AG08396 (cell line): ENCODE results near the gene SLC22A12.

Experiments used
- DNase-seq: peaks from one replicate; pipeline ENCODE4 v3.0.0; 2012; ENCODE audit warnings: low spot score, mixed read lengths

SLC22A12 gene

DNA sequence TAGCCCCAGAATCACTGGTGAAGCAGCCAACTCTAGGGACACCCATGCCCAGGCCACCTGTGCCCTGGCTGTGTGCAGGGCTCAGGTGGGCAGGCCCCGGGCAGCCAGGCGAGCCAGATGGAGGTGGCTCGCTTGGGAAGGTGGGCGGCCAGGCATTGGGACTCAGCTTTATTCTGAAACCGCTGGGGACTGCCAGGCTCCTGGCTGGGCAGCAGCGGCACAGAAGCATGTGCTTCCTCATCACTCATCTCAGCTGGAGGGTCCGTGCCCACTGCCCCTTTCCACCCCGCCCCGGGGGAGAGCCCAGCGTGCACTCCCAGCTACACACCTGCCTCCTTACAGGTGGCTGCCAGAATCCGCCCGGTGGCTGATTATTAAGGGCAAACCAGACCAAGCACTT is 27.1 kb upstream of the SLC22A12 start:
- DNase-seq, result no peak

DNA sequence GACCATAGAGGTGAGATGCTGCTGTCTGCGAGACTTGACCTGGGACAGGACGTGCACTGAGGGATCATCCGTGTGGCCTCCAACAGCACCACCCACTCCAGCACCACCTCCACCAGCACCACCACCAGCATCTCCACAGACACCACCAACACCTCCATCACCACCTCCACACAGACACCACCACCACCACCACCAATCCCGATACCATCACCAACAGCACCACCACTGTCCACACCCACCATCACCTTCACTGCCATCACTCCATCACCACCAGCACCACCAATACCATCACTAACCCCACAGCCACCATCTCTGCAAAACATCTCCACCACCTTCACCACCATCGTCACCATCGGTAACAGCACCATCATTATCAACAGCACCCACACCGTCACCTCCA is 26.6 kb upstream of the SLC22A12 start:
- no peak for DNase-seq

DNA sequence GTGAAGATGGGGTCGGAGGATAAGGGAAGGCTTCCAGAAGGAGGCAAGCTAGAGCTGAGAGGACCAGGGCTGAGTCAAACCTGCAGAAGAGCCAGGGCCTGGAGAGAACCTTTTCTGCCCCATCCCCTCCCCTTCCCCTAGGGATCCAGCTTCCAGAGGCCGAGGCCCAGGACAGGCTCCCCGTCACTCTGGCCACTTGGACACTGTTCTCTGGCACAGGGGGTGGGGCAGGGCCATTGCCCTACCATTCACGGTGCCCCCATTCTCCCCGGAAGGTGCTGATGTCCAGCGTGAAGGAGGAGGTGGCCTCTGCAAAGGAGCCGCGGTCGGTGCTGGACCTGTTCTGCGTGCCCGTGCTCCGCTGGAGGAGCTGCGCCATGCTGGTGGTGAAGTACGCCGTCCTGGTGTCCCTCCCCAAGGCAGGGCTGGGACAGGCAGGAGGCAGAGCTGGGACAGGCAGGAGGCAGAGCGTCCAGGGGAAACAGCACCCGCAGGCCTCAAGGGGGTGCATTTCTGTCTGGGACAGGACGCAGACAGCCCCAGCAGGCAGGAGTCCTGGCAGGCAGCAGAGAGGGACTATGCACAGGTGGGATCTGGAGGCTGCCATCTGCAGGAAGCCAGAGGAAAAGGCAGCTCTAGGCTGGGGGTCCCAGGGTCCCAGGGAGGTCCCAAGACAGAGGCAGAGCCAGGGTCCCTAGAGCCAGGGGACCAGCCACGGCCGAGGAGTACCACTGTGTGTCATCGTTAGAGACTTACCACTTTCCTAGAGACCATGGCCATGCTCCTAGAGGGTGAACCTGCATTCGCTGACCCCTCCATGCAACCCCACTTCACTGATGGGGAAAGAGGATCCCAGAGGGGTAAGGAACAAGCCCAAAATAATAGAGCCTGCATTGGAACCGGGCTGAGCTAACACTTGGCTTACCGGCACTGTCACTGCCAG is 25.8 kb upstream of the SLC22A12 start:
- no peak for DNase-seq

DNA sequence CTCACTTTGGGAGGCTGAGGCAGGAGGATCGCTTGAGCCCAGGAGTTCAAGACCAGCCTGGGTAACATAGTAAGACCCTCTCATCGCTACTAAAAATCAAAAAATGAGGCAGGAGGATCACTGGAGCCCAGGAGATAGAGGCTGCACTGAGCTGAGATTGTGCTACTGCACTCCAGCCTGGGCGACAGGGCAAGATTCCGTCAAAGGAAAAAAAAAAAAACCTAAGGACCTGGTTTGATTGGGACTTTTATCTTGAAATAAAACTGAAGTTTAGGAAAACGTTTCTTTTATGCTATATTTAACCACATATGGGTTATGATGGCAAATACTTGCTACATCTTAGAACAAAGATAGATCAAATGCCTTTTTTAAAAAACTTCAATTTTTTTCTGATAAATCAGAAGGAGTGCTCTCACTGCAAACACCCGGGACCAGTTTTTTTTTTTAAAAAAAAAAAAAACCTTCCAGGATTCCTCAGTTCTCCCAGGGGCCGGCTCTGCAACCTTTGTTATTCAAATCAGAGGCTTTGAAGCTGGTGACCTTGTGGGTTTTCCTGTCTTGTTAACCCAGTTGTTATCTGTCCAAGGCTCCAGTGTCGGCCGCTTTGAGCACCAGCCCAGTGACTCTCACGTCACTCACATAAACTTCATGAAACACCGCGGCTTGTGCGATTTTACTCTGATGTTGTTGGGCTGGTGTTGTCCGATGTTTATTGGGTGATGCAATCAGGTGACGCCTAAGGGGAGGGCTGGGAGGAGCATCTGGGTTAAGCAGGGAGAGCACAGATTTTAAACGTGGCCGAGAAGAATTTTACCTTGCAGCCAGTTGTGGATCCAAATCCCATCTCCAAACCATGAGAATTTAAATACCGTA is 24.7 kb upstream of the SLC22A12 start:
- peak; percentile 92 for DNase-seq

DNA sequence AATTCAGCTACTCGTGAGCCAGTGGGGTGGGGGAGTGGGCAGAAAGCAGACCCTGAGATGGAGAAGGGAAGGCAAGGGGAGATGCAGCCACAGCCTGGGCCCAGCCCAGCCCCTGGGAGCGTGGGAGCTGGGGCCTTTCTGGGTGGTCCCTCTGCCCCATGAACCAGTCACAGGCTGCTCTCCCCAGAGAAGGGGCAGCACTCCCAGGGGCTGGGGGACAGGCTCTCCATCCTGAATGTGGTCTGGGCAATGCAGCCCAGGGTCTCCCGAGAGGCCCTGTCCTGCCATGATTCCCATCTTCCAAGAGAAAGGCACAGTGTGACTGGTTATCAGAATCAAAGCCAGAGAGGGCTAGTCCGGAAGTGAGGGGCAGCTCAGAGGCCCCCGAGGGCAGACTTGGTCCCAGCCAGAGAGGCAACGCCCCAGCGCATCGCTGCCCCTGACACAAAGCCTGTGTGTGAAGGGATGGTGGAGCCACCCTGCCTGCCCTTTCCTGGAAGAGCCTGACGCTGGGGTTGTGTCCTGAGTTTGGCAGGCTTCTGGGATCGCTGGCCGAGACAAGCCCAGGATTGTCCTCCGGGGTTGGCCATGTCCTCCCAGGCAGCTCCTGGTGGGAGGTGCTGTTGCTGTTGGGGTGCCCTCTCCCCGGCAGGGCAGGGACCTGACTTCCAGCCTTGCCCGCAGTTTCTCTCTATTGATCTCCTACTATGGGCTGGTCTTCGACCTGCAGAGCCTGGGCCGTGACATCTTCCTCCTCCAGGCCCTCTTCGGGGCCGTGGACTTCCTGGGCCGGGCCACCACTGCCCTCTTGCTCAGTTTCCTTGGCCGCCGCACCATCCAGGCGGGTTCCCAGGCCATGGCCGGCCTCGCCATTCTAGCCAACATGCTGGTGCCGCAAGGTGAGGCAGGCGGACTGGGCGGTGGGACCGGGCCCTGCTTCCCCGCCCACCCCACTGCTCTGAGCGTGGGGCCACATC is 23.8 kb upstream of the SLC22A12 start:
- no peak for DNase-seq

DNA sequence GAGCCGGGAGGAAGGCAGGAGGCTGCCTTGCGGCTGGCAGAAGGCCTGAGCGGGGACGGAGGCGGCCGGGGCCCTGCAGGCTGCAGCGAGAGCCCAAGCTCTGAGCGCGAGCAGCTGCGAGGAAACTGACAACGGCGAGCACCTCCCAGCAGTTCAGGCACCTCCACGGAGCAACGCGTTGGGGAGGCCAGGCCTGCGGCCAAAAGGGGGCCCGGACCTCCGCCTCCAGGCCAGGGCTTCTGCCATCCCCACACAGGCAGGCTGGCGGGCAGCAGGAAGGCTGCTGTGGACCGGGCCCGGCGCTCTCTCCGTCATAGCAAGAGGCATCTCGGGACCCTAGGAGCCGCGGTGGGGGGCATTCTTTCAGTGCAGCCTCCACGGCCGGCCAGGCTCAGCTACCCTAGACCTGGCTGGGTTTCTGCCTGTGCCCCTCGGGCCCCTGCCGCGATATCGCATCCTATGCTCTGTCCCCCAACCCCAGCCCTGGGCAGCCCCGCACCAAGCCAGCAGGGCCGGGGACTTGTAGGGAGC is 22.9 kb upstream of the SLC22A12 start:
- no peak for DNase-seq

DNA sequence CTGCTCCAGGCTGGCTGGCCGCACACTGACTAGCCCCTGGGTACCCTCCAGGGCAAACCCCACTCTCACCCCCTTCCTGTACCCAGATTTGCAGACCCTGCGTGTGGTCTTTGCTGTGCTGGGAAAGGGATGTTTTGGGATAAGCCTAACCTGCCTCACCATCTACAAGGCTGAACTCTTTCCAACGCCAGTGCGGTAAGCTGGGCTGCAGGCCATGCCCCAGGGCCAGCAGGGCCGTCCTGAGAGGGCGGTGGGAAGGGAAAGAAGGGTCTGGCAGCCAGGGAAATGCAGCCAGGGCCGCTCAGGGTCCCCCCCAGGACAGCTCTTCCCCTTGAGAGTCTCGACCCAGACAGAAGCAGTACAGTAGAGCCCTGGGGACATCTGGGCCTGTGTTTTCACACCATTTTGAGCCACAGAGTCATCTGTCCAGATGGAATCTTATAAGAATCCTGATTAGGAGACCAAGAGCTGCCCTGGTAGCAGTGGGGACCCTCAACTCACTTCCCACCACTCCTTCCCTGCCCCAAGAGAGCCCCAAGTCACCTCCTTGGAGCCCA is 22.4 kb upstream of the SLC22A12 start:
- DNase-seq, result no peak

DNA sequence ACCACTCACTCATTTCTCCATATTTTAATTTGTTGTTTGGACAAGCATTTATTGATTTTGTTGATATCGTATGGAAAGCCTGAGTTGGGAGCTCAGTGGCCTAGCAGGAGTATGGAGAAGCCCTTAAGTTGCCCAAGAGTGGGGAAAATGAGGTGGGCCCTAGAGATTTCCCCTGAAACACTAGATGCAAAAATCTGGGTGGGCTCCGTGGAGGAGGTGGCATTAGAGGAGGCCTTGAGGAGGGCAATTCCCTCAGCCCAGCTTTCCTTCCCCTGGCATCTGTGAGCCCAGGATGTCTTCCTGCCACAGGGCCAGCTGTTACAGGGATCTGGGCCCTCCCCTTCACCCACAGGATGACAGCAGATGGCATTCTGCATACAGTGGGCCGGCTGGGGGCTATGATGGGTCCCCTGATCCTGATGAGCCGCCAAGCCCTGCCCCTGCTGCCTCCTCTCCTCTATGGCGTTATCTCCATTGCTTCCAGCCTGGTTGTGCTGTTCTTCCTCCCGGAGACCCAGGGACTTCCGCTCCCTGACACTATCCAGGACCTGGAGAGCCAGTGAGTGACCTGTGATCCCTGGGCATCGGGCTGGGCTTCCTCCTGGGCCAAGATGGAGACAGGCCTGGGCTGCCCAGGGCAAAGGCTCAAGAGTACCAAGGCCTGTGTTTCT is 21.6 kb upstream of the SLC22A12 start:
- no peak for DNase-seq

DNA sequence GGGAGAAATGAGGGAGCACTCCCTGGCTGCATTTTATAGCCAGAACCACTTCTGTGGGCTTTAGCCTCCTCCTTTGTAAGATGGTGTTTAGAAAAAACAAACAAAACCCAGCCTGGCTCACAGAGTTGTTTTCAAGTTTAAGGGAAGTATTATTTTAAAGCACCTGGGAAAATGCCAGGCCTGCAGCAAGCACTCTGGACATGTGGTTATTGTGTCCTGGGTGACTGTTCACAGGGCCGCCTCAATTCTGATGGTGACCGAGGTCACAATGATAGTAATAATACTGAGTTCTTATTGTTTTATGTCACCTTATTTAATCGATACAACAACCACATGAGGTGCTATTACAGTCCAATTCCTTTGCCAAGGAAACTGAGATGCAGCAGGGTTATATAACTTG is 20.7 kb upstream of the SLC22A12 start:
- DNase-seq, result no peak

DNA sequence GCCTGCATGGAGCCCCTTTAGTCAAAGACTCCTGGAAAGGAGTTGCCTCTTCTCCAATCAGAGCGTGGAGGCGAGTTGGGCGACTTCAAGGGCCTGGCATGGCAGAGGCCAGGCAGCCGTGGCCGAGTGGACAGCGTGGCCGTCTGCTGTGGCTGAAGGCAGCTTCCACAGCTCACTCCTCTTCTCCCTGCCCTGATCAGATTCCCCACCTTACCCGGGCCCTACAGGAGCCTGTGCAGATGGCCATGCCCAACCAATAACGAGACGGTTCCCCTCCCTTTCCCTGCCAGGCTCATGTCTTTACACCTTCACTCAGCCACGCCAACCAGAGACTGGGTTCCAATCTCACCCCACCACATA is 20.0 kb upstream of the SLC22A12 start:
- no peak for DNase-seq

DNA sequence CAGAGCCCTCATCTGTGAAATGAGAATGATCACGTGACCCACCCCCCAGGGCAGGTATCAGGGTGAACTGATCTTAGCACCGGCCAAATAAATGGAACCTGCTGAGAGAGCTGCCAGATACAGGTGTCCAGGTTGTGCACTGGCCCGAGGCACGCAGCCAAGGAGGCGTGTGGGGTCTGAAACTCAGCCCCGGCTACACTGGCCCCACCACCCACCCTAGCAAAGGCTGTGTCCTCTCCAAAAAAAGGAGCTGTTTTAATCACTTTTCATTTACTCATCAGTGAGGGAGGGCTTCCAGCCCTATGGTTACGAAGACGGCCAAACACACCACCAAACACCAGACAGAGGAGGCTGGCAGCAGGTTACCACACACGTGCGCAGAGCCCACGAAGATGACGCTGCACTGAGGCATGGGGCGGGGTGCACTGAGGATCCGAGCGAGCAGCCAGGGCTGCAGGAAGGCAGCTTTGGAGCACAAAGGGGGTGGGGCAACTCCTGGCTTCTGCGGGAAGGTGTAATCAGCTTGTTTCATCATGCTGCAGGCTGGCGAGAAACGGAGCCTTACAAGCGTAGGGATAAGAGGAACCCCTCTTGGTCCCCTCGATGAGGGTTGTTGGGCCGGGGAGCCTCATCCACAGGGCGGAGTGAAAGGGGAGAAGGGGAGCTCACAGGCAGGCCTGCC is 19.5 kb upstream of the SLC22A12 start:
- no peak for DNase-seq

DNA sequence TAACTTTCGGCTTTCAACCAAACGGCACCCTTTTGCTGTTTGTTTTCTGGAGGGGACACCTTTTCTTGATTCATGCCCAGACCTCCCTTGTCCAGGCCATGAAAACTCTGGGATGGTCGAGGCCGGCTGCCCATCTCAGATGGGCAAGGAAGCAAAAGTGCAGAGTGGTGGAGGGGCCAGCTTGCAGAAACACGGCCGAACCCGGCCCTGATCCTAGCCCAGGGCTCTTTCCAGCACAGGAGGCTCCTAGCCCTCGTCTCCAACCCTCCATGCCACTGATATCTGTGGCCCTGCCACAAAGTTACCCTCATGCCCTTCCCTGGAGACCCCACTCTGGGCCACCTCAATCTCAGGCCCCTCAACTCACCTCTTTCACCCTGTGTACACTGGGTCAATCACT is 18.9 kb upstream of the SLC22A12 start:
- DNase-seq, result no peak

DNA sequence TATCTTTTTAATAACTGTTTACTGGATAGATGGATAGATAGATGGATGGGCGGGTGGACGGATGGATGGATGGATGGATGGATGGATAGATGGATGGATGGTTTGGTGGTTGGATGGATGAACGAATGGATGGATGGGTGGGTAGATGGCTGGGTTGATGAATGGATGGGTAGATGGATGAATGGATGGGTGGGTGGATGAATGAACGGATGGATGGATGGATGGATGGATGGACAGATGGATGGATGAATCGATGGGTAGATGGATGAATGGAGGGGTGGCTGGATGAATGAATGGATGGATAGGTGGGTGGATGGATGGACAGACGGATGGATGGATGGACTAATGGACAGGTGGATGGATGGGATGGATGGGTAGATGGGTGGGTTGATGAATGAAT is 13.8 kb upstream of the SLC22A12 start:
- DNase-seq, result no peak

DNA sequence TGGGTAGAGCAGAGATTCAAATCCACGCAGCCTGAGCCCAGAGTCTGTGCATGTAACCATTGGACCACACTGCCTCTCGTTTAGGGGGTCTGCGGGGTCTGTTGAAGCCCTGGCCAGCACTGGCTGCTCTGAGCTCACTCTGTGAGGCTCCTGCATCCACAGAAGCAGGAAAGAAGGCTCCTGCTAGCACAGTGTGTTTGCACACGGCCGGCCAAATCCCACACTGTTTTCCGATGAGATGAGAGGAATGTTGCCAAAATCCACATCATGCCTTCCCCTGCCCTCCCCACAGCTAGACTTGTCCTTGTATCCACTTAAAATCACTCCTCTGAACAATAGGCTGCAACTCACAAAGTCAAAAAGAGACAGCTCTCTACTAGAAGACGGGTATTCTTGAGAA is 10.6 kb upstream of the SLC22A12 start:
- DNase-seq, result no peak

DNA sequence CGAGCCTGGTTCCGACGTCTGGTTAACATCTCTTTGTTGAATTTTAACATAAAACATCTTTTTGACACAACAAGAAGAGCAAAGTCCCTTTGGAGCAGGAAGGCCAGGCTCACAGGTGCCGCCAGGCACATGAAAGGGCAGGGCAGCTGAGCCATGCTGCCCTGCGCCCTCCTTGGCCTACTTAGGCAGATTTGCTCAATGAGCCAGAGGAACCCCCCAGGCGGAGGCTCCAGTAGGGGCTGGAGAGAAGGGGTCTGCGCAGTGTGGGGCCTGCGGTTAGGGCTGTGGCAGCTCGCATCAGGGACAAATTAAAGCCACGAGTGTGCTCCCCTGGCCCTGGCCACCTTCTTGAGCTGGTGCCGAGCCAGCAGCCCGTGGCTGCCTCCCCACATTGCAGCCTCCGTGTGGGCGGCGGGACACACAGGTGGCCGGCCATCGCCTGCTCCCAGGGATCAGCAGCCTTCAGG is 9.9 kb upstream of the SLC22A12 start:
- DNase-seq, result no peak

DNA sequence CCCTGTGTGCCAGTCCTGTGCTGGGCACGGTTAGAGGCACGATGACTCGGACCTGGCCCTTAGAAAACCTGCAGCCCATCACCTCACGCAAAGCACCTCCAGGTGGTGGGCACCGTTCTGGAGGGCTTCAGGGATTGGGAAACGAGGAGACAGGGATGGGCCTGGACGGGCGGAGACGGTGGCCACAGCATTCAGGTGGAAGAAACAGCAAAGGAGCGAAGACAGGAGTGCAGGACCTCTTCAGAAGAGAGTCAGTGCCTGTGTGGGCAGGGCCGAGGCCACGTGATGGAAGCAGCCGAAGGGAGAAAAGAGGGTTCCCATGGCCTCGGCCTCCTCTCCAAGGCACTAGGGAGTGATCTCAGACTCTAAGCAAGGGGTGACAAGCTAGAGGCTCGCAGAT is 8.1 kb upstream of the SLC22A12 start:
- DNase-seq, result no peak

DNA sequence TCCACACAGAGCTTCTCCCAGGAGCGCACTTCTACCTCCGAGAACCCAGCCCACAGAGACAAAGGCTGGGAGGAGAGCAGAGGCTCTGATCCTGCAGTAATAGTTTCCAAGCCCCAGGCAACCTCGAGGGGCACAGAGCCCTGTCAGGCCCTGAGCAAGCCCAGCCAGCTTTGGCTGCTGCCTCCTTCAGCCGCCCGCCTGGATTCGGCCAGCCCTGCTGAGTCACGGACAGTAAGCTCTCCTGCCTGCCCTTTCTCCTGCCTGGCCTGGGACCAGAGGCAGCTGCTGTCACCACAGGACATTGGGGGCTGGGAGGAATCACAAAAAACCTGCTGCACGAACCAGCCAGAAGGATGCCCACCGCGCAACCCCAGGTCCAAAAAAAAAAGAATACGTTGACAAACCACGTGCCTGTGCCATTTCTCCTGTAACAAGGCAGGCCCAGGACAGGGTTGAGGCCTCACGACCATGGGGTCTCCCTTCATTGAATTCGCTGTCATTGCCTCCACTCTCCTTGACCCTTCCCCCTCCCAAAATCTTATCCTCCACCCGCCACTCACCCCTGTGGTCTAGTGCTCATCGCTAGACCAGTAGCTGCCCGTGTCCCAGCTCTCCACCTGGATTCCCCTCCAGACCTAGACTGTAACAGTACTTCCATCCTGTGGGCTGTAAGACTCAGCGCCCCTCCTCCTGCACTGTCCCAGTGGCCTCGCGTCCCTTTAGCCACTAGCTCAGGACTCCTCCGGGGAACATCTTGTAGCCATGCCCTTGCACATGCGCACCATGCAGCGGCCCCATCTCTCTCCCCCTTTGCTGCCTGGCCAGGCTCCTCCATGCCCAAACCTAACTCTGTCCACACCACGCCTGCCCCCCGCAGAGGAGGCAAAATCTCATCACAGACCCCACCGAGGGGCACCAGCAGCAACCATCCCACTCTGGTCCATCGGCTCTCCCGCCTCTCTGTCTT is 7.4 kb upstream of the SLC22A12 start:
- peak; percentile 52 for DNase-seq

DNA sequence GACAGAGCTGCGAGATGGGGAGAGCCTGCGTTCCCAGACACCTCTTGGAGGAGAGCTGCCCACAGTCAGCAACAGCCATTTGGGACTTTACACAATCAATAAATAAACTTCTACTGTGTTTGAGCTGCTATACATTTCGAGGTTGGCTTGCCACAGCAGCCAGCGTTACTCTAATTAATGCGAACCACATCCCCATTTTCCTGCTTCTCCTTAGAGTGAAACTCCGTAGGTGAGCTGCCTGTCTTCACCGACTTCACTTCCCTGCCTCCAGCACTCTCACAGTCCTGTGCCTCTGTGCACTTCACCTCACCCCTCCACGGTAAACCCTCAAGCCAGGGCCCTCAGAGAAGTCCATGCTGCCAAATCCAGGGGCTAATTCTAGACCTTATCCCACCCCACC is 5.9 kb upstream of the SLC22A12 start:
- DNase-seq, result no peak

DNA sequence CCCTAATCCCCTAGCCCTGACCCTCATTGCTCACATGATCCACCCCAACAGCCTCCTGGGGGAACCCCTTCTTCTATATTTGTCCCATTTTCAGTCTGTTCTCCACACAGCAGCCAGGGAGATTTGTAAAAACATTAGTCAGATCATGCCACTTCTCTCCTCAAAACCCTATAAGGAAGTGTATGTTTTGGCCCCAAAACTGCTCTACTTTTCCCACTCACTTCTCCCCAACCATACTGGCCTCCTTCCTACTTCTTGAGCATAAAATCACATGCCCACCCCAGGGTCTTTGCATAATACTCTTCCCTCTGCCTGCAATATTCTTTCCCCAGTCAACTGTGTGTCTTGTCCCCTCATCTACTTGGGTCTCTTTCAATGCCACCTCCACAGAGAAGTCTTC is 4.7 kb upstream of the SLC22A12 start:
- DNase-seq, result no peak
